Measurements from ENCODE around the gene ZNF622. TPM values are rescaled to one million over a fixed set of nuclear protein-coding genes. Genes with fewer than 3 reads are reported as not detected.

The ZNF622 gene
- total and polyA plus RNA-seq, 2 of the 13 experiments (the other 11 are each of a cell fraction or from before 2014, with no cell fraction given): 12.1 to 44.7 TPM

DNA sequence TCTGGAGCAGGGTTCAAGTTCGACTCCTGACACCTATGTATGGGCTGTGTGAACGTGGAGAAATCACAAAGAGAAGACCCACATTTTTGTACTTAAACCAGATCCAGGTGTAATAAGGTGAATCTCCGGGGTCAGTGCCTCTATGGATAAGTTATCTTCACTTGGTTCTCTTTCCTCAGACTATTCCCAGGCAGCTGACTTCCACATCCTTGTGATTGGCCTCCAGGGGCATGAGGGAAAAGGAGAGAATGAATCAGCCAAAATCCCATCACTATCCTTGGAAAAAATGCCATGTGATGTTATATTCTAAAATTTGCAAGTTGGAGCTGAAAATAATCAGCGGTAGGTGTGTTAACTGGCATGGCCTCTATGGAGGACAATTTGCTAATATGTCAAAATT lies 37.2 kb downstream of the ZNF622 start:
- no TSS peak for BruUV-seq (replicated peaks)
- Histone ChIP-seq H2AFZ (ENCODE audit: low read length) (no peak overlapping the region), H3K27ac (ENCODE audit: extremely low read length, insufficient read depth, low read length) (no peak overlapping the region), H3K4me3 (replicated peaks in 1 of 3; ENCODE audit: insufficient read depth in 1 of 3, low read depth in 2 of 3, low read length in 3 of 3) (no peak overlapping the region), H3K27me3 (ENCODE audit: control insufficient read depth in 1 of 2, insufficient read depth in 2 of 2, low read length in 2 of 2) (peaks cover 0 to 7% of the 10 kb centered on the region in 2 experiments; a peak in 1 of 5 replicates), H3K36me3 (replicated peaks in 1 of 2; ENCODE audit: control insufficient read depth in 1 of 2, insufficient read depth in 2 of 2, low read length in 2 of 2) (no peaks in the 10 kb centered on the region), H3K4me1 (ENCODE audit: insufficient read depth, low read length) (no peaks in the 10 kb centered on the region), H3K9ac (ENCODE audit: insufficient read depth, low read depth, low read length) (no peak overlapping the region), H3K4me2 (ENCODE audit: low read depth, low read length) (no peak overlapping the region), H3K9me3 (ENCODE audit: low read length) (no peaks in the 10 kb centered on the region), H3K79me2 (ENCODE audit: insufficient read depth, low read length) (no peaks in the 10 kb centered on the region), H4K20me1 (ENCODE audit: insufficient read depth, low read length) (no peaks in the 10 kb centered on the region)
- DNase-seq (ENCODE audit: low spot score) (no peak), ATAC-seq (no peak), FAIRE-seq (no peak)
- intact Hi-C loops (cut with micrococcal nuclease; ENCODE audit: unreplicated experiment) (no loop called here), in situ Hi-C loops (cut with HindIII; ENCODE audit: extremely low pct_ligation_motif_present, low pct_unique_long_range_greater_than_20kb) (no loop called here)
- WGBS (ENCODE audit: low lambda C conversion rate): 20% methylated on average over 4 of the region's 4 CpGs
- TF ChIP-seq ZNF772 (CRISPR knock-in tag; IDR thresholded peaks at IDR 0.05) (no peak), ZNF292 (CRISPR knock-in tag; IDR thresholded peaks at IDR 0.05; ENCODE audit: borderline replicate concordance, low read depth) (no peak), CEBPZ (IDR thresholded peaks at IDR 0.05; ENCODE audit: low read length) (no peak), ZZZ3 (CRISPR knock-in tag; IDR thresholded peaks at IDR 0.05; ENCODE audit: borderline replicate concordance) (no peak), KMT2A (CRISPR knock-in tag; IDR thresholded peaks at IDR 0.05) (no peak), GMEB1 (CRISPR knock-in tag; IDR thresholded peaks at IDR 0.05; ENCODE audit: borderline replicate concordance) (no peak)
- TF ChIP-seq, protein P1, sequence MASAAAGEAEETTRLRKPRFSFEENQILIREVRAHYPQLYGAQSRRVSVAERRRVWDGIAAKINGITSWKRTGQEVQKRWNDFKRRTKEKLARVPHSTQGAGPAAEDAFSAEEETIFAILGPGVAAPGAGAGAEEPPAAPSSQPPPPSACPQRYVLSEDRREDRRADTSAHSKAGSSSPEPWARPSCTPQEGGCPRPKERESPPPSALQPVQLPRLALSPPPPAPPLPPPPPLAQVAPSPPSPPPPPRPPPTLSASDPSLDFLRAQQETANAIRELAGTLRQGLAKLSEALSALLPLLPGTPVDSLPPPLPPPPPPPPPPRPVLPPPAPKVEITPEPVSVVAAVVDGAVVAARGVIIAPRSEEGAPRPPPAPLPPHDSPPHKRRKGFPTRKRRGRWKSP (CRISPR knock-in tag; IDR thresholded peaks at IDR 0.05): no peak
- CTCF ChIA-PET (ENCODE audit: low intra/inter-chr PET ratio, low total read pairs): no interaction called here
- POLR2A ChIA-PET: no interaction called here

Data from HepG2 (cell line).